GM18861 (cell line): ENCODE data around the gene ST7.
A peak's percentile ranks its signal among the peaks of the same experiment; 100 is the strongest.
"Not testable (repeated sequence)": the region's sequence is repeated elsewhere in the genome, so short reads cannot be mapped to it uniquely, and the experiment has no call there.

Experiments used
- ATAC-seq: cut with Tn5 transposase; IDR thresholded peaks from one replicate; pipeline ENCODE4 v1.9.1; 2021; ENCODE audit not compliant: unreplicated experiment

Gene ST7

GRCh38 chr7:117023325-117023854, 70.1 kb downstream of the ST7 start:
- ATAC-seq = peak; percentile 57

- ATAC-seq = no peak
Observed at GRCh38 chr7:117024811-117025210, 71.5 kb downstream of the ST7 start.

GRCh38 chr7:117025891-117026290, 72.6 kb downstream of the ST7 start:
- no peak for ATAC-seq

- not testable (repeated sequence) for ATAC-seq
Observed at GRCh38 chr7:117030346-117030745, 77.0 kb downstream of the ST7 start.

GRCh38 chr7:117030793-117031192, 77.5 kb downstream of the ST7 start:
- not testable (repeated sequence) for ATAC-seq

- no peak for ATAC-seq
Observed at GRCh38 chr7:117032810-117033209, 79.5 kb downstream of the ST7 start.

GRCh38 chr7:117034851-117035464, 81.7 kb downstream of the ST7 start:
- ATAC-seq = no peak

- no peak for ATAC-seq
Observed at GRCh38 chr7:117035465-117035862, 82.2 kb downstream of the ST7 start.

- no peak for ATAC-seq
Observed at GRCh38 chr7:117036053-117036669, 82.9 kb downstream of the ST7 start.

- ATAC-seq = no peak
Observed at GRCh38 chr7:117036836-117037235, 83.5 kb downstream of the ST7 start.

GRCh38 chr7:117038408-117038807, 85.1 kb downstream of the ST7 start:
- ATAC-seq = no peak

- ATAC-seq = peak; percentile 89
Observed at GRCh38 chr7:117041007-117041406, 87.7 kb downstream of the ST7 start.

GRCh38 chr7:117041822-117042221, 88.5 kb downstream of the ST7 start:
- ATAC-seq = no peak

GRCh38 chr7:117043108-117043825, 90.0 kb downstream of the ST7 start:
- no peak for ATAC-seq

GRCh38 chr7:117044664-117045063, 91.4 kb downstream of the ST7 start:
- no peak for ATAC-seq

GRCh38 chr7:117045927-117046710, 92.8 kb downstream of the ST7 start:
- no peak for ATAC-seq

GRCh38 chr7:117047496-117047895, 94.2 kb downstream of the ST7 start:
- ATAC-seq = no peak

- no peak for ATAC-seq
Observed at GRCh38 chr7:117048114-117048866, 95.0 kb downstream of the ST7 start.

GRCh38 chr7:117048882-117049281, 95.6 kb downstream of the ST7 start:
- no peak for ATAC-seq

- no peak for ATAC-seq
Observed at GRCh38 chr7:117051808-117052207, 98.5 kb downstream of the ST7 start.

GRCh38 chr7:117053432-117053831, 100.1 kb downstream of the ST7 start:
- no peak for ATAC-seq
